Liver (tissue), 3 donors: ENCODE measurements around the gene DHRSX.
"Not testable (repeated sequence)": the region's sequence is repeated elsewhere in the genome, so short reads cannot be mapped to it uniquely, and the experiment has no call there.

ENCODE experiments used
- CTCF ChIP-seq: fragments of 150-350 bp; IDR thresholded peaks from 2 replicates; pipeline ENCODE4 v1.5.1; 2017; ENCODE audit warnings: improper control_type of control experiment, low read depth, low read length; ENCODE audit not compliant: missing input control
- EGR1 ChIP-seq, 2 donors: IDR thresholded peaks; 2 replicates each; pipeline ENCODE4 v1.6.1; 2016 to 2018; ENCODE audit warnings: antibody characterized with exemption in 2 of 2, low read depth in 2 of 2
- GABPA ChIP-seq, 2 donors: IDR thresholded peaks in 1 of 2; conservative IDR thresholded peaks in 1 of 2; 2 replicates each; pipeline ENCODE4 v1.6.1; 2016; ENCODE audit warnings: antibody characterized with exemption in 2 of 2, mild to moderate bottlenecking in 1 of 2, moderate library complexity in 1 of 2
- RAD21 ChIP-seq, 2 donors: IDR thresholded peaks; 2 replicates each; pipeline ENCODE4 v1.6.1; 2016; ENCODE audit warnings: antibody characterized with exemption in 2 of 2, mild to moderate bottlenecking in 2 of 2
- donor health status: healthy.
- donor health status: healthy.

GRCh38 chrX:2454620-2455019, 46.2 kb downstream of the DHRSX start:
- not testable (repeated sequence) for TF ChIP-seq CTCF; GABPA (IDR thresholded peaks at IDR 0.05 in 1 of 2, conservative IDR thresholded peaks at IDR 0.05 in 1 of 2); RAD21 (IDR thresholded peaks at IDR 0.05); EGR1 (IDR thresholded peaks at IDR 0.05; ENCODE audit: low read depth in 2 of 2)
